ENCODE measurements around the gene THNSL1.

GRCh38 chr10:24995072-24995471, 21.3 kb upstream of the THNSL1 start:
- TF ChIP-seq, protein P1, sequence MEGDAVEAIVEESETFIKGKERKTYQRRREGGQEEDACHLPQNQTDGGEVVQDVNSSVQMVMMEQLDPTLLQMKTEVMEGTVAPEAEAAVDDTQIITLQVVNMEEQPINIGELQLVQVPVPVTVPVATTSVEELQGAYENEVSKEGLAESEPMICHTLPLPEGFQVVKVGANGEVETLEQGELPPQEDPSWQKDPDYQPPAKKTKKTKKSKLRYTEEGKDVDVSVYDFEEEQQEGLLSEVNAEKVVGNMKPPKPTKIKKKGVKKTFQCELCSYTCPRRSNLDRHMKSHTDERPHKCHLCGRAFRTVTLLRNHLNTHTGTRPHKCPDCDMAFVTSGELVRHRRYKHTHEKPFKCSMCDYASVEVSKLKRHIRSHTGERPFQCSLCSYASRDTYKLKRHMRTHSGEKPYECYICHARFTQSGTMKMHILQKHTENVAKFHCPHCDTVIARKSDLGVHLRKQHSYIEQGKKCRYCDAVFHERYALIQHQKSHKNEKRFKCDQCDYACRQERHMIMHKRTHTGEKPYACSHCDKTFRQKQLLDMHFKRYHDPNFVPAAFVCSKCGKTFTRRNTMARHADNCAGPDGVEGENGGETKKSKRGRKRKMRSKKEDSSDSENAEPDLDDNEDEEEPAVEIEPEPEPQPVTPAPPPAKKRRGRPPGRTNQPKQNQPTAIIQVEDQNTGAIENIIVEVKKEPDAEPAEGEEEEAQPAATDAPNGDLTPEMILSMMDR (IDR thresholded peaks at IDR 0.05; ENCODE audit: low read depth, low read length): no peak
- no peak for TF ChIP-seq POLR2A (IDR thresholded peaks at IDR 0.05; ENCODE audit: extremely low read depth, insufficient read length)
- TF ChIP-seq MYC (IDR thresholded peaks at IDR 0.05; ENCODE audit: low read depth, low read length): no peak
- TF ChIP-seq MAX (IDR thresholded peaks at IDR 0.05; ENCODE audit: low read depth, low read length): no peak
